ENCODE data around the gene DCC.

- TF ChIP-seq CTCF (IDR thresholded peaks at IDR 0.05) (no peak), POLR2A (IDR thresholded peaks at IDR 0.05) (no peak), EP300 (IDR thresholded peaks at IDR 0.05) (no peak)
Measured at GRCh38 chr18:53135654-53136053, 795.7 kb downstream of the DCC start.

Data from tibial nerve (tissue), 4 donors.